C4-2B (cell line): ENCODE data around the gene CEACAM7.

ENCODE experiments used
- H3K27ac ChIP-seq: fragments of 450-650 bp; 2 replicates; pipeline ENCODE4 v1.5.1; 2017
- ZFX ChIP-seq: fragments of 450-650 bp; IDR thresholded peaks from 2 replicates; pipeline ENCODE4 v1.6.1; 2017
- TF ChIP-seq, protein P1 (sequence below): fragments of 450-650 bp; conservative IDR thresholded peaks from 2 replicates; pipeline ENCODE4 v1.5.1; 2017; ENCODE audit warnings: mild to moderate bottlenecking

The CEACAM7 gene

DNA sequence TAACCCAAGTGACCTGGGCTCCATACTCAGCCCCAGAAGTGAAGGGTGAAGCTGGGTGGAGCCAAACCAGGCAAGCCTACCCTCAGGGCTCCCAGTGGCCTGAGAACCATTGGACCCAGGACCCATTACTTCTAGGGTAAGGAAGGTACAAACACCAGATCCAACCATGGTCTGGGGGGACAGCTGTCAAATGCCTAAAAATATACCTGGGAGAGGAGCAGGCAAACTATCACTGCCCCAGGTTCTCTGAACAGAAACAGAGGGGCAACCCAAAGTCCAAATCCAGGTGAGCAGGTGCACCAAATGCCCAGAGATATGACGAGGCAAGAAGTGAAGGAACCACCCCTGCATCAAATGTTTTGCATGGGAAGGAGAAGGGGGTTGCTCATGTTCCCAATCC, 6.1 kb upstream of the CEACAM7 start:
- no peak for TF ChIP-seq ZFX
- TF ChIP-seq, protein P1, sequence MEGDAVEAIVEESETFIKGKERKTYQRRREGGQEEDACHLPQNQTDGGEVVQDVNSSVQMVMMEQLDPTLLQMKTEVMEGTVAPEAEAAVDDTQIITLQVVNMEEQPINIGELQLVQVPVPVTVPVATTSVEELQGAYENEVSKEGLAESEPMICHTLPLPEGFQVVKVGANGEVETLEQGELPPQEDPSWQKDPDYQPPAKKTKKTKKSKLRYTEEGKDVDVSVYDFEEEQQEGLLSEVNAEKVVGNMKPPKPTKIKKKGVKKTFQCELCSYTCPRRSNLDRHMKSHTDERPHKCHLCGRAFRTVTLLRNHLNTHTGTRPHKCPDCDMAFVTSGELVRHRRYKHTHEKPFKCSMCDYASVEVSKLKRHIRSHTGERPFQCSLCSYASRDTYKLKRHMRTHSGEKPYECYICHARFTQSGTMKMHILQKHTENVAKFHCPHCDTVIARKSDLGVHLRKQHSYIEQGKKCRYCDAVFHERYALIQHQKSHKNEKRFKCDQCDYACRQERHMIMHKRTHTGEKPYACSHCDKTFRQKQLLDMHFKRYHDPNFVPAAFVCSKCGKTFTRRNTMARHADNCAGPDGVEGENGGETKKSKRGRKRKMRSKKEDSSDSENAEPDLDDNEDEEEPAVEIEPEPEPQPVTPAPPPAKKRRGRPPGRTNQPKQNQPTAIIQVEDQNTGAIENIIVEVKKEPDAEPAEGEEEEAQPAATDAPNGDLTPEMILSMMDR: no peak
- no peak overlapping the region for H3K27ac ChIP-seq

DNA sequence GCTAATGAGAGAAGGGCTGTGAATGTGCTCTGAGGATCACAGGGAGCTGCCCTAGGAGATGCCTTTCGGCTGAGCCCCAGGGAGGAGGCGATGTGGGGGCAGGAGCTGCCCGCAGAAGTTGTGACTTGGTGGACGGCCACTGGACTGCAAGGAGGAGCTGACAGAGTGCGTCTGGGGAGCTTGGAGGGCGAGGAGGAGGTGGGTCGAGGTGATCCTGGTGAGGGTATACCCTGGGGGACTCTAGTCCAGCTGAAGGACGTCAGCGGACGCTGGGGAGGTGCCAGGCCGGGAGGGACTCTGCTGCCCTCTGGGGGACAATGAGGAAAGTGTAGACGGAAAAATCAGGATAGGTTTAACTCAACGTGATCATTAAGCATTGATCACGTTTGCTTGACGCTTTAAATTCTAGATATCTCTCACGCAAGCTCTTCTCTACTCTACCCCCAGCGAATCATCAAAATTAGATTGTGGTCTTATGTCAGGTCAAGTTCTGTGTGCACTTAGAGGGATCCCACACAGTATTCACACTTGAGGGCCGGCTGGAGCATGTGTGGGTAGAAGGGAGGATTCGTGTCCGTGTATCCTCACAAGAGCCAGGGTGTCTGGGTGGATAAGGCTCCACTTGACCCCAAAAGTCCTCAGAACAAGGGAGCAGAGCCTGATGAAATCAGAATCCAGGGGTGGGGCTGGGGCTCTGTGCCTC, 3.3 kb upstream of the CEACAM7 start:
- no peak overlapping the region for H3K27ac ChIP-seq
- TF ChIP-seq, protein P1: peak; percentile 71
- no peak for TF ChIP-seq ZFX

DNA sequence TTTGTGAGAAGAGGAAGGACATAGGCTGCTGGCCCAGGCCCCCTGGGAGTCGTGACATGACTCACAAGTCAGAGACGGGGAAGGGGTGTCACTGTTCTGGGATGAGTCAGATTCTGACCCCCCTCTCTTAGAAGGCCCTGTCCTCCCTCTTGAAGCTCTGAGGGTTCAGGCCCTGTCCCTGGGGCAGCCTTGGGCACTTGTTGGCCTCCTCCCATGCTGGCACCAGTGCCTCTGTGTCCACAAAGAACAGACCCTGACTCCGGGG, 2.7 kb upstream of the CEACAM7 start:
- no peak for TF ChIP-seq ZFX
- TF ChIP-seq, protein P1: no peak
- no peak overlapping the region for H3K27ac ChIP-seq

DNA sequence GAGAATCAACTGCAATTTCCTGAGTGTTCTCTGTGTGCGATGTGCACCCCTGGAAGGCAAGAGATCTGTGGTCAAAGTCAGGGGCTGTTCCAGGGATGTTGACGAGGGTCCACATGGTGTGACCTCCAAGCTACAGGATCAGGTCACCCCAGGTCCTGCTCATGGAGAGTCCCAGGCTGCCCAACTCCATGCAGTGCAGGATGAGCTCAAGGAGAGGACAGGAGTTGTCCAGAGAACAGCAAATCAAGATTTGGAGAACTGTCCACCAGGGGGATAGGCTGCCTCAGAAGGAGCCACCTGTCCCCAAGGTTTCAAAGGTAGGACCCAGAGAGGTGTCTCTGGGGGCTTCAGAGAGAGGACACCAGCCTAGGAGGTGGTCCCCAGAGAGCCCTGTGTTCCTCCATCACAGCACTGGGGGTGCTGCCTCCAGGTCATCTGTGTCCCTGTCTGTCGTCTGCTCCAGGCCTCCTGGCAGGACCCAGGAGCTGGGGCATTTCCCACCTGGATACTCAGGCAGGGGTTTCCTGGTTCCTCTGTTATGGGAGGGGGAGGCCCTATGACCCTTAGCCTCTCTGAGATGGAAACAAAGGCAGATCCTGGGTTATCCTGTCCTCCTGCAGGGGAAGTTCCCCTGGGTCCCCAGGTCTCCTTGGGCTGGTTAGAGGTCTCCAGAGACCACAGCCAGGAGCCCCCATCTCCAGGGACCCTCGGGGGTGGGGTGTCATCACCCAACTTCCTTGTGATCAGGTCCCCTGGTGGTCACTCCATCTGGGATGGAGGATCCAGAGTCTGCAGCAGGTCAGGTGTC, 2.1 kb upstream of the CEACAM7 start:
- TF ChIP-seq, protein P1: no peak
- TF ChIP-seq ZFX: no peak
- no peak overlapping the region for H3K27ac ChIP-seq

DNA sequence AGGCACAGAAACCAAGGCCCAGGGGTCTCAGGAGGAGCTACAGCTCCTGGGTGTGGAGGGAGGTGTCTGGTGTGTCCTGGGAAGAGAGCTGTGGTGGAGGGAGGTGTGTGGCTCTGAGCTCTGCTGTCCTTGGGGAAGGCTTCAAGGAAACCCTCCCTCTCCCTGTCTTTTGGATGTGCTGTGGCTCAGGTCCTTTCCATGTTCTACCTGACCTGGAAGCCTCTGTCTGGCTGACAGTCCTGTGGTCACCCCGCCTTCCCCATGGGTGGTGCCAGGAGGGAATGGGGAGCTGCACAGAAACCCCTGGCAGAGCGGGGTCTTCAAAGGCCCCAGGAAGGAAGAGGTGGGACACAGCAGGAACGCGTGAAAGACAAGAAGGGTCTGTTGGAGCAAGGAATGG, 617 bp upstream of the CEACAM7 start:
- TF ChIP-seq ZFX: no peak
- TF ChIP-seq, protein P1: no peak

DNA sequence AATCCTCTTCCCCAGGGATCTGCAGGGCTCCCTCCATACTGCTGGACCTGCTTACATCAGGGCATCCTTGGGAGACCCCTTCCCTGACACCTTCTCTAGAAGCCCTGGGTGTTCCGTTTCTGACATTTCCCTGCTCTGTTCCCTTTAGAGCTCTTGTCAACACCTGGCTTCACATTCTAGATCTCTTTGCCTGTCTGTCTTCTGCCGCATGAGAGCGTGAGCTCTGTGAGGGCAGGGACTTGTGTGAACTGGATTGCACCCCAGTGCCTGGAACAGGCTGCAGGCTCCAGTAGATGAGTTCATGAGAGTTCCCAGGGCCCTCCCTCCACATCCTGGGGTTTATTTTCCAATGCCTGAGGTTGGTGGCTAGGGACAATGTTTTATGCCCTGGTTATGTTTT, 651 bp downstream of the CEACAM7 start:
- TF ChIP-seq, protein P1: no peak
- TF ChIP-seq ZFX: no peak

More for the DNA sequence above, 617 bp upstream of the CEACAM7 start:
- H3K27ac ChIP-seq: no peak overlapping the region

DNA sequence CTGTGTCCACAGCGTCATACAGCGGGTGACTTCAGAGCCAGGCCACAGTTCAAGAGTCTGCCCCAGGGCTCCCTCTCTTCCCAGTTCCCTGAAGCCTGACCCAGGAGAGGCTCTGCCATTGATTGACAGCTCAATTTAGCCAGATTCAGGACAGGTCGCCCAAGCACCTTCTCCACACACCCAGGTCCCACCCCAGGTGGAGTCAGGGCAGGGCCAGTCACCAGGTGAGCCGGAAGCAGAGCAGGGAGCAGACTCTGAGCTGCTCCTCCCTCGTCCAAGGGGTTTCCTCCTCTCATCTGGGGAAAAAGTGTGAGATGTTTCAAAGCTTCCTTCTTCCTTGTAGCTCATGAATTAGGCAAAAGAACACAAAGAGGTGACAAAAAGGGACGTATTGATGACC, 5.6 kb downstream of the CEACAM7 start:
- H3K27ac ChIP-seq: no peak overlapping the region
- TF ChIP-seq ZFX: no peak
- TF ChIP-seq, protein P1: no peak

More for the DNA sequence above, 651 bp downstream of the CEACAM7 start:
- no peak overlapping the region for H3K27ac ChIP-seq
